ENCODE measurements around the gene KCNQ1OT1. TPM values are rescaled to one million over a fixed set of nuclear protein-coding genes. Genes with fewer than 3 reads are reported as not detected.

The KCNQ1OT1 gene
- total RNA-seq, 1 experiment from 2014 or later = 2.4 TPM

- peaks cover 72% of the 10 kb centered on the region for H3K27me3 Mint-ChIP-seq (ENCODE audit: low read depth)
- ChIA-PET CTCF (interaction anchor here (1.1 to 3.3 kb wide), 2 partner anchors 150 to 323 kb away, joined by 4 to 9 read pairs; no protein-coding TSS in a partner anchor), POLR2A (no interaction called here)
- no peaks in the 10 kb centered on the region for H3K4me1 Mint-ChIP-seq
- ATAC-seq (no peak), DNase-seq (ENCODE audit: low spot score) (no peak)
- H3K27ac Mint-ChIP-seq = no peak overlapping the region
- H3K4me3 Mint-ChIP-seq = no peak overlapping the region
- H3K9me3 Mint-ChIP-seq = no peaks in the 10 kb centered on the region
- H3K36me3 Mint-ChIP-seq = no peaks in the 10 kb centered on the region
- TF ChIP-seq PRDM15 (CRISPR knock-in tag; IDR thresholded peaks at IDR 0.05) (no peak), TEAD1 (CRISPR knock-in tag; IDR thresholded peaks at IDR 0.05) (no peak), TP53 (CRISPR knock-in tag; IDR thresholded peaks at IDR 0.05) (no peak), NFATC4 (CRISPR knock-in tag; IDR thresholded peaks at IDR 0.05) (no peak)
- TF ChIP-seq, protein P1, sequence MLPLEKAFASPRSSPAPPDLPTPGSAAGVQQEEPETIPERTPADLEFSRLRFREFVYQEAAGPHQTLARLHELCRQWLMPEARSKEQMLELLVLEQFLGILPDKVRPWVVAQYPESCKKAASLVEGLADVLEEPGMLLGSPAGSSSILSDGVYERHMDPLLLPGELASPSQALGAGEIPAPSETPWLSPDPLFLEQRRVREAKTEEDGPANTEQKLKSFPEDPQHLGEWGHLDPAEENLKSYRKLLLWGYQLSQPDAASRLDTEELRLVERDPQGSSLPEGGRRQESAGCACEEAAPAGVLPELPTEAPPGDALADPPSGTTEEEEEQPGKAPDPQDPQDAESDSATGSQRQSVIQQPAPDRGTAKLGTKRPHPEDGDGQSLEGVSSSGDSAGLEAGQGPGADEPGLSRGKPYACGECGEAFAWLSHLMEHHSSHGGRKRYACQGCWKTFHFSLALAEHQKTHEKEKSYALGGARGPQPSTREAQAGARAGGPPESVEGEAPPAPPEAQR (CRISPR knock-in tag; IDR thresholded peaks at IDR 0.05) = no peak
- TF ChIP-seq, protein P2, sequence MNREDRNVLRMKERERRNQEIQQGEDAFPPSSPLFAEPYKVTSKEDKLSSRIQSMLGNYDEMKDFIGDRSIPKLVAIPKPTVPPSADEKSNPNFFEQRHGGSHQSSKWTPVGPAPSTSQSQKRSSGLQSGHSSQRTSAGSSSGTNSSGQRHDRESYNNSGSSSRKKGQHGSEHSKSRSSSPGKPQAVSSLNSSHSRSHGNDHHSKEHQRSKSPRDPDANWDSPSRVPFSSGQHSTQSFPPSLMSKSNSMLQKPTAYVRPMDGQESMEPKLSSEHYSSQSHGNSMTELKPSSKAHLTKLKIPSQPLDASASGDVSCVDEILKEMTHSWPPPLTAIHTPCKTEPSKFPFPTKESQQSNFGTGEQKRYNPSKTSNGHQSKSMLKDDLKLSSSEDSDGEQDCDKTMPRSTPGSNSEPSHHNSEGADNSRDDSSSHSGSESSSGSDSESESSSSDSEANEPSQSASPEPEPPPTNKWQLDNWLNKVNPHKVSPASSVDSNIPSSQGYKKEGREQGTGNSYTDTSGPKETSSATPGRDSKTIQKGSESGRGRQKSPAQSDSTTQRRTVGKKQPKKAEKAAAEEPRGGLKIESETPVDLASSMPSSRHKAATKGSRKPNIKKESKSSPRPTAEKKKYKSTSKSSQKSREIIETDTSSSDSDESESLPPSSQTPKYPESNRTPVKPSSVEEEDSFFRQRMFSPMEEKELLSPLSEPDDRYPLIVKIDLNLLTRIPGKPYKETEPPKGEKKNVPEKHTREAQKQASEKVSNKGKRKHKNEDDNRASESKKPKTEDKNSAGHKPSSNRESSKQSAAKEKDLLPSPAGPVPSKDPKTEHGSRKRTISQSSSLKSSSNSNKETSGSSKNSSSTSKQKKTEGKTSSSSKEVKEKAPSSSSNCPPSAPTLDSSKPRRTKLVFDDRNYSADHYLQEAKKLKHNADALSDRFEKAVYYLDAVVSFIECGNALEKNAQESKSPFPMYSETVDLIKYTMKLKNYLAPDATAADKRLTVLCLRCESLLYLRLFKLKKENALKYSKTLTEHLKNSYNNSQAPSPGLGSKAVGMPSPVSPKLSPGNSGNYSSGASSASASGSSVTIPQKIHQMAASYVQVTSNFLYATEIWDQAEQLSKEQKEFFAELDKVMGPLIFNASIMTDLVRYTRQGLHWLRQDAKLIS (CRISPR knock-in tag; IDR thresholded peaks at IDR 0.05; ENCODE audit: borderline replicate concordance) = no peak
Measured at GRCh38 chr11:2742201-2742600, 42.4 kb upstream of the KCNQ1OT1 start.

DNA sequence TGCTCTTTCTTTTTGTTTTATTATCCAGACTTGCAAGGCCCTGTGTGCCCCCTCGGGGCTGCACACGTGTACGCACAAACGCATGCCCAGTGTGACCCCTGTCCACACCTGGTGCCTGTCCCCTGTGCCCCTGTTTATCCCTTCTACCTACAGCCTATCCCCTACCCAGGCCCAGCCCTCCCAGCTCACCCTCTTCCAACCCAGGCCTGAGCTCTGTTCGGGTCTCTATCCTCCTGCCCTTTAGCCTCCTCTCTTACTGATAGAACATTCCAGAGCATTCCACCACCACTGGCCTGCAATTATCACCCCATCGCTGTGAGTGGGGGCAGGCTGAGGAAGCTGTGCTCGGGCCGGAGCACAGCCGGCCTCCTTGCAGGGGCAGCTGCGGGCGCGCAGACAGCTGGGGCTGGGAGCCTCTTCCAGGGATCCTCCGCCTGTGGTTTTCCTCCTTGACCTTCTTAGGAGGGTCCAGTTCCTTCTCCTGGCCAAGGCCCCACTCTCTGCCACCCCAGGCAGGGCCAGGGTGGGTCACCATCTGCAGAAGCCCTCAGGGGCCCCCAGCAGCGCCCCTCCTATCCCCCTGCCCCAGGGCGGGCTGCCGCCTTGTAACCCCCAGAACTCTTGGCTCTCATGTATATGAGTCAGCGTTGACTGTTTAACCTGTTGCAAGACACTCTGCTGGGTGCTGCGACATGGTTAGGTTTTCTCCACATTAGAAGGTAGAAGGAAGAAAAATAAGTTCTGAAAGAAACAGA, 41.8 kb upstream of the KCNQ1OT1 start:
- Mint-ChIP-seq H3K27ac (no peak overlapping the region), H3K4me1 (no peaks in the 10 kb centered on the region), H3K9me3 (no peaks in the 10 kb centered on the region), H3K27me3 (ENCODE audit: low read depth) (peaks cover 67% of the 10 kb centered on the region), H3K36me3 (no peaks in the 10 kb centered on the region), H3K4me3 (no peak overlapping the region)
- ATAC-seq = no peak
- TF ChIP-seq ATF1 (CRISPR knock-in tag; IDR thresholded peaks at IDR 0.05) (no peak), ZNF219 (CRISPR knock-in tag; IDR thresholded peaks at IDR 0.05; ENCODE audit: borderline replicate concordance) (no peak), ZNF396 (CRISPR knock-in tag; IDR thresholded peaks at IDR 0.05; ENCODE audit: borderline replicate concordance) (no peak), CREM (CRISPR knock-in tag; IDR thresholded peaks at IDR 0.05) (no peak), ZBTB21 (CRISPR knock-in tag; IDR thresholded peaks at IDR 0.05; ENCODE audit: borderline replicate concordance) (no peak), OVOL2 (CRISPR knock-in tag; IDR thresholded peaks at IDR 0.05; ENCODE audit: borderline replicate concordance) (no peak), SMAD4 (CRISPR knock-in tag; IDR thresholded peaks at IDR 0.05) (no peak), ESRRA (CRISPR knock-in tag; IDR thresholded peaks at IDR 0.05; ENCODE audit: borderline replicate concordance) (no peak)
- TF ChIP-seq, protein P3, sequence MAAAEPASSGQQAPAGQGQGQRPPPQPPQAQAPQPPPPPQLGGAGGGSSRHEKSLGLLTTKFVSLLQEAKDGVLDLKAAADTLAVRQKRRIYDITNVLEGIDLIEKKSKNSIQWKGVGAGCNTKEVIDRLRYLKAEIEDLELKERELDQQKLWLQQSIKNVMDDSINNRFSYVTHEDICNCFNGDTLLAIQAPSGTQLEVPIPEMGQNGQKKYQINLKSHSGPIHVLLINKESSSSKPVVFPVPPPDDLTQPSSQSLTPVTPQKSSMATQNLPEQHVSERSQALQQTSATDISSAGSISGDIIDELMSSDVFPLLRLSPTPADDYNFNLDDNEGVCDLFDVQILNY (CRISPR knock-in tag; IDR thresholded peaks at IDR 0.05) = no peak
- TF ChIP-seq, protein P4, sequence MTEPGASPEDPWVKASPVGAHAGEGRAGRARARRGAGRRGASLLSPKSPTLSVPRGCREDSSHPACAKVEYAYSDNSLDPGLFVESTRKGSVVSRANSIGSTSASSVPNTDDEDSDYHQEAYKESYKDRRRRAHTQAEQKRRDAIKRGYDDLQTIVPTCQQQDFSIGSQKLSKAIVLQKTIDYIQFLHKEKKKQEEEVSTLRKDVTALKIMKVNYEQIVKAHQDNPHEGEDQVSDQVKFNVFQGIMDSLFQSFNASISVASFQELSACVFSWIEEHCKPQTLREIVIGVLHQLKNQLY (CRISPR knock-in tag; IDR thresholded peaks at IDR 0.05) = no peak
- TF ChIP-seq, protein P5, sequence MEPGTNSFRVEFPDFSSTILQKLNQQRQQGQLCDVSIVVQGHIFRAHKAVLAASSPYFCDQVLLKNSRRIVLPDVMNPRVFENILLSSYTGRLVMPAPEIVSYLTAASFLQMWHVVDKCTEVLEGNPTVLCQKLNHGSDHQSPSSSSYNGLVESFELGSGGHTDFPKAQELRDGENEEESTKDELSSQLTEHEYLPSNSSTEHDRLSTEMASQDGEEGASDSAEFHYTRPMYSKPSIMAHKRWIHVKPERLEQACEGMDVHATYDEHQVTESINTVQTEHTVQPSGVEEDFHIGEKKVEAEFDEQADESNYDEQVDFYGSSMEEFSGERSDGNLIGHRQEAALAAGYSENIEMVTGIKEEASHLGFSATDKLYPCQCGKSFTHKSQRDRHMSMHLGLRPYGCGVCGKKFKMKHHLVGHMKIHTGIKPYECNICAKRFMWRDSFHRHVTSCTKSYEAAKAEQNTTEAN (CRISPR knock-in tag; IDR thresholded peaks at IDR 0.05) = no peak
- ChIA-PET POLR2A (no interaction called here), CTCF (interaction anchor here (0.6 to 3.3 kb wide), 4 partner anchors 34 to 322 kb away, joined by 3 to 9 read pairs (median 4); partner anchors contain the start of gene PHLDA2)
- no peak for DNase-seq (ENCODE audit: low spot score)
